Activated T-helper 9 cell treated with anti-CD3 and anti-CD28 coated beads, Interleukin-2, amount 50 U/mL, for 16 hours (primary cell): ENCODE measurements around the gene PDLIM7.

Source experiments
- DNase-seq: peaks from one replicate; pipeline ENCODE4 v3.0.0-alpha.2; 2020; ENCODE audit warnings: low read depth

Gene PDLIM7

GRCh38 chr5:177505075-177505474, 7.7 kb upstream of the PDLIM7 start:
- no peak for DNase-seq

DNA sequence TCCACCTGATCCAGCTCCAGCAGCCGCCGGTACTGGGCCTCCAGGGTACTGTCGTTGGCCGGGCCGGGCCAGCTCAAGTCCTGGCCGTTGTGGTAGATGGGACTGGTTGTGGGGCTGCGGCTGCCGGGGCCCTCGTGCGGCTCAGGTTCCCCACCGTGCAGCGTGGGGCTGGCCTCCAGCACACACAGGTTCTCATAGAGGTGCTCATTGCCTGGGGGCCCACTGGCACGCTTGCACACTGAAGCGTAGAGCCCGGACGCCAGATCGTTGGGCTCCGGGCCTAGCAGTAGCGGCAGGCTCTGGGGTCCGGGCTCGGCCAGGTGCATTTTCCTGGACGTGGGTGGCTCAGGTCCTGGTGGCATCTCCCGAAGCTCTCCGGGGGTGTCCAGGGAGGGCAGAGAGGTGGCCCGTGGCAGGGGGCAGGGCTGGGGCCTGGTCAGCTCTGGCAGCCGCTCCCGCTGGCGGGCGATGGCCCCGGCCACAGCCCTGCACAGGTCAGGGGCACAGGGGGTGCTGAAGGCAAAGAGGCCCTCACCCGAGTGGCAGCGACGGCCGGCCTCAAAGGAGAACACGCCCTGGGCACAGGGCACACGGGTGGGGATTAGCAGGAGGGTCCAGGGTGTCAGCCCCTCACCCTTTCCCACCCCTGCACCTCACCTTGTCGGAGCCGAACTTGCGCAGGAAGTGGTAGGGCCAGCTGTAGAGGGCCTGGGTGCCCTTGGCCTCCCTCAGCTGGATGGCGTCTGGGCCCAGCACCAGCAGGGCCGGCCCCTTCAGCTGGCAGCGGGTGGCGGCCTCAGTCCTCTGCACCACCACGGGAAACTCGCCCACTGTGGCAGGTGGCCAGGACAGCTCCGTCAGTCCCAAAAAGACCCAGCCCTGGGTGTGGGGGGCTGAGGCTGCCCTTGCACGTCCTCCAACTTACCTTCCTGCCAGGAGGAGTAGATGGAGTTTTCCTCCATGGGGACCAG, 7.0 kb upstream of the PDLIM7 start:
- no peak for DNase-seq

DNA sequence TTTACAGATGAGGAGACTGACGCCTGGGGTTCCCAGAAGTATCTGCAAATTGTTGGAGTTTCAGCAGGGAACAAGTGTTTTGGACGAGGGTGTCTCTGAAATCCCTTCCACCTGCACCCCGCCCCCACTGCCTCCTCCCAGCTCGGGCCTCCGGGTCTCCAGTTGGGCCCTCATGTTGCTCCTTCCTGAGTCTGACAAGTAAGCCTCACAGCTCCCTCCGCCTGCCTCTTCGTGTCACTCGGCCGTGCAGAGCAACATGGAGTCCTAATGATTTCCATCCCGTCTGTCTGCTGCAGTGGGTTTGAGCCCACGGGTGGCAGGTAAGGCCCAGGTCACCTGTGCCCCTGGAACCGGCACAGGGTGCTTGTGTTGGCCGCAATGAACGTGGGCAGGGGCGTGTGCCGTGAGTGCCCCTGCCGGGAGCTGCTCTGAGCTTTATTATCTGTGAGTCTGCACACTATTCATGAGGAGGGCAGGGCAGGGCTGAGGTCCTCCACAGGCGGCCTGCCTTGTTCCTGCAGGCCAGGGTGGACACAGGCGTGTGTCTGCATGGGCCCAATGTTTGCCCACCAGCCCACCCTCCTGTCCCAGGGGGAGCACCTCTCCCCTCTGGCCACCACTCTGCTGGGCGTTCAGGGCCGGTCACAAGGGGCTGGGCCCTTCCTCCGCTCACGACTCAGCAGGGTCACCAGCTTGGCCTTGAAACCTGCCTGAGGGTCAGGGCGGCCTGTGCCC, 6.1 kb upstream of the PDLIM7 start:
- DNase-seq, result no peak

- DNase-seq, result no peak
These were observed 5.5 kb upstream of the PDLIM7 start for GRCh38 chr5:177502886-177503285.

DNA sequence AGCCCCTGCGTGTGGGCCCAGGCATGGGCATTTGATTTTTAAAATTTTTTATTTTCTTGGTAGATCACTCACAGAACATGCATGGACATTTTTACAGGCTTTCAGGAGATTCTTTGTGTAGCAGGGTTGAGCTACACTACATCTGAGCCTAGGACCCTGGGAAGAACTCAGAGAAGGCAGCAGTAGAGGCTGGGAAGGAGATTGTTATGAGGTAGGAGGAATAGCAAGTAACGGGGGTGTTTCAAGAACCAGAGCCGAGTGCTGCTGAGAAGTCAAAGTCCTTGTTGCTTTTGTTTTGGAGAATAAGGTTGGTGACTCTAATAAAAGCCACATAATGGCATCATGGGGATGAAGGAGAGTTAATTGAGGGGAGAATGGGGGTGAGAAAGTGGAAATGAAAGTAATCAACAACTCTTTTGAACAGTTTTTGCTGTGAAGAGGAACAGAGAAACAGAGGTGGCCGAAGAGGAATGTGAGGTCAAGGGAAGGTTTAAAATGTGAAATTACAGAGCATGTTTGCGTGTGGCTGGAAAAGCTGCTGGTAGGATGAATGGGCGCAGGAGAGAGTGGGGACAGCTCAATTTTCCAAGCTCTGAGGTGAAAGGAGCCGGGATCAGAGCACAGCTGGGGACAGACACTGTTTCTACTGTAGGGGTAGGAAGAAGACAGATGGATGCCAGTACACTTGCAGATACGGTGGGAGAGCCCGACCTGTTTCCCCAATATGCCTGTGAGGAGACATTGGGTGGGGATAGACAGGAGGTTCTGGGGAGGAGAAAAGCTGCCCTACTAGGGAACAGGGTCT, 4.7 kb upstream of the PDLIM7 start:
- no peak for DNase-seq

GRCh38 chr5:177500685-177501522, 3.5 kb upstream of the PDLIM7 start:
- DNase-seq, result peak; percentile 75

- no peak for DNase-seq
These were observed 2.4 kb upstream of the PDLIM7 start for GRCh38 chr5:177499842-177500241.

GRCh38 chr5:177498013-177498787, 796 bp upstream of the PDLIM7 start:
- no peak for DNase-seq

DNA sequence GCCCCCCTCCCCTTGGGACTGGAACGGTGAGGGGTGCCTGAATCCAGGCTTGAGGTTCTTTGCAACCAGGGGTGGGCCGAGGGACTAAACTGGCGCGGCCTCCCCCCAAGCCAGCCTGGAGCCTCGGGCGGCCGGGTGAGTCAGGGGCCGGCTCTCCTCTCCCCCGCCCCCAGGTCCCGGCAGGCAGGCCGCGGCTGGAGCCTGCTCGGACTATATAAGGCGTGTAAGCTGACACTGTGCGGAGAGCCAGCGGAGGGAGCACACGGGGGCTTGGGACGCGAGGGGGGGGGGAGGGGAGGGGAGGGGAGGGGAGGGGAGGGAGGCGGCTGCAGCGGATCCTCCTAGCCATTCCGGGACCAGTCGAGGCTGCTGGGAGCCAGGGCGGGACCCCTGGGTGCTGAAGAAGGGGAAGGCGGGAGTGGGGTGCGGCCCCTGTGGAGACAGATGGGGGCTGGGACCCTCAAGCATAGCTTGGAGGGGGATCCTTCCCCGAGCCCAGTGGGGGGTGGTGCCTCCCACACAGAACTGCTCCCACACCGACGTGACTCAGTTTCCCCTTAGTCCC, 595 bp downstream of the PDLIM7 start:
- DNase-seq, result no peak

DNA sequence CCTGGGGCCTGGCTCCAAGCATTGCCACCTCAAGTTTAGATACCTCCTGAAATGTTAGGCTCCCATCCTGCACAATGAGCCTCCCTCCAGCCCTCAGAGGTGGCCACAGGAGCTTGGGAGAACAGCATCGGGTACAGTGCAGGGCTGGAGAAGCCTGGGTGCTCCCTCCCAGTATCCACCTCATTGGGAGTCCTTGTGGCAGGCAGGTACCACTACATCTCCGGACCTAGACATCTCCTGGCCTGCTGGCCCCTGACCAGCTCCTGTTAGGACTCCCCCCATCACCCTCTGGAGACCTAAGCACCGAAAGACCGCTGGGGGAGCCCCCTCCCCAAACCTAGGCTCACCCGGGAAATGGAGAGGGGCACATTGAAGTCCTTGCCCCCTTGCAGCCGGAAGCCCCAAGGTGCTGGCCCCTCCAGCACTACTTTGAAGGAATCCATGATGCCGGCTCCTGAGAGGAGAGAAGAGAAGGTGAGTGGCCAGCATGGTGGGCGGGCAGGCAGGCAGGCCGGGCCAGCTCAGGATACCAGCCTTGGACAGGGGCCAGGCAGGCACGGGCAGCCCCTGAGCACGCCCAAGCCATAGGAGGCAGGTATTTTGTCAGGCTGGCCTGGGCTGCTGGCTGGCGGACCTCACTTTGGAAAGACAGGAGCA, 1.2 kb downstream of the PDLIM7 start:
- no peak for DNase-seq

DNA sequence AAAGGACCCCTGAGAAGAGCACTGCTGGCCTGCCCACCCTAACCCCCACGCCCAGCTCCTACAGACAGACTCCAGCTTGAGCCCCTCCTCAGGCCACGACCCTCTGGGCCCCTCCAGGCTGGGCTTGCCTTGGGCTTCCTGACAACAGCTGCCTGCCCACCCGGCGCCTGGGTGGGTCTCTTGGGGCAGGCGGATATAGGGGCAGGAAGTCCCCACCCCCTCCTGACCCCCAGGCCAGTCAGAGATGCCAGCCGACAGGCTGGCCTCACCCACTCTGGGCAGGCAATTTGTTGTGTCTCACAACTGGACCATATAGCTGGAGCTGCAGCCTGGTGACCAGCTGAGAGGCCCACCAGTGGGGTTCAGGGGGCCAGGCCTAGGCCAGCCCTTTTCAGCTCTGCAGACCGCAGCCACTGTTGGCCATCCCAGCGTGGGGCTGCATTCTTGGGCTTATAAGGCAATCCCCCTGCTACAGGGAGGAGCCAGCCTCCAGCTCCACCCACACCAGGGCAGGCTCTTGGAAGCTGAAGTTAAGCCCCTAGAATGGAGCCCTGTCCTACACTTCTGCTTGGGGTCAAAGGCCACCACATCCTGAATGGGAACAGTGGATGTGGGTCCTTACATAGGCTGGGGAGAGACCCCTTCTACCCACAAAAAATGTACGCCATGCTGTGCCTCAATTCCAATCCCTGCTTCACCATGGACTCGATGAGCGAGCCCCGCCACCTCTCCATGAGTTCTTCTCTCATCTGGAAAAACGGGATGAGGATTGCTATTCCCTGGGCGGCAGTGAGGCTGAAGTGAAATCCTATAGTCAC, 2.0 kb downstream of the PDLIM7 start:
- no peak for DNase-seq

DNA sequence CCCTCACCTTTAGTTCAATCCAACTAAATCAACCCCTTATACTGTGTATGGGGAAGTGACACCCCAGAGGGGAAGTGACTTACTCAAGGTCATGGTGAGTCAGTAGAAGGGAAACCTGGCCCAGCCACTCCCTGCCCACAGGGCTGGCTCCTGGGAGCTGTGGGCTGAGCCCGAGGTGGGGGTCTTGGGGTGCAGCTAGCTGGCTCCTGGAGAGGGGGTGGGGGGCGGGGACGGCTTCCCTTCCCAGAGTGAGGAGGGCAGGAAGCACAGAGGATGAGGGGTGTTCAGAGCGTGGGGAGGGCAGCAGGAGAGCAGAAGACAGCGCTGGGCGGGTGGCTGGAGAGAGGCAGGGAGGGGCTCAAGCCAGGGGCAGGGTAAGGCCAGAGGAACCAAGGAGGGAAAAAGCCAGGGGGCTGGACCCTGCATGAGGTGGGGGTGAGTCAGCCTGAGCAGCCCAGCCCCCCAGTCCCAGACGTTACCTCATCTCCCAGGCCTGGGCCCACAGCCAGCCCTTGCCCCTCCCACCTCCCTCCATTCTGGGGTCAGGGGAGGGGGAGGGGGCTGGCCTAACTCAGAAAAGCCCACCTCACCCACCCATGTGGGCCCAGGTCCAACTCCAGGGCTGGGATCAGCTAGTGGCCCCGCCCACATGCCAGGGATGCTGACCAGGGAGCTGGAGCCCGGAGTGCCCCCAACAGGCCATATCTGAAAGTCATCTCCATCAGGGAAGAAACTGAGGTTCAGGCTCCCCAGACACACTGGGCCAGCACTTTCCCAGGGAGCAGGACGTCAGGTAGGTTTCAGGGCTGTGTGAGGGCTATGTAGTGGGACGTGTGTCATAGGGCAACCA, 2.8 kb downstream of the PDLIM7 start:
- DNase-seq, result no peak

- DNase-seq, result no peak
These were observed 3.5 kb downstream of the PDLIM7 start for GRCh38 chr5:177493795-177494345.

DNA sequence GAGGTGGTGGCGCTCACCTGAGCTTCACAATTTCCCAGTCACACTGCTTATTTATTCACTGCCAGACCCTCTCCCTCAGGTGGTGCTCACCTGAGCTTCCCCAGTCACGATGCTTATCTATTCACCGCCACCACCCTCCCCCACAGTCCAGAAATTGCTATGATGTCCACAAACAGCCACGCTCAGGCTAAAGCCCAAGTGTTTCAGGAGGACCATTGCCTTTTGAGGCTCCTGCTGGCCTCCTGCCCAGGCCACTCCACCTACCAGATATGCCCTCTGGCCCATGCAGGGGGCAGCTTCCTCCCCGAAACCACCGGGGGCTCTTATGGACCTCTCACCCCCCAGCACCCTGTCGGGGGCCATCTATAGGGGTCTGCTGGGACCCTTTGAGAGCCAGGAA, 4.6 kb downstream of the PDLIM7 start:
- no peak for DNase-seq

- no peak for DNase-seq
These were observed 5.2 kb downstream of the PDLIM7 start for GRCh38 chr5:177491983-177492746.

DNA sequence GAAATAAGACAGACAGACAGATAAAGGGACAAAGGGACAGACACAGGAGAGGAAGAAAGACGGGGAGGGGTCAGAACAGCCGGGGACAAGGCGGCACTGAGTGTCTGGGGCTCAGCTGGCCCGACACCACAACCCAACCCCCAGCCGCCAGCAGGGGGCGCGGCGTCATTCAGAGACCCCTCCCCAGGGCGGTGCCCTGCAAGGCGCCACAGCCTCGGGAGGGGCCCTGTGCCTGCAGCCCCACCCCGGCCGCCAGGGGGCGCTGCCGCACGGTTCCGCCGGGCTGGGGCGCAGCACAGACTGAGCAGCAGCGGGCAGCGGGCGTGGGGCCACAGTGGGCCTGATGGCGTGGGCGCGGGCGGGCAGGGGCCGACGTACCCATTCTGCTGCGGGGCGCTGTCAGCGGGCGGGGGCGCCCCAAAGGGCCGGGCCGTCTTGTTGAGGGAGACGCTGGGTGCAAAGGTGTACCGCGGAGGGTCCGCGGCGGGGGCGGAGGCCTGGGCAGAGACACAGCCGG, 5.9 kb downstream of the PDLIM7 start:
- no peak for DNase-seq

DNA sequence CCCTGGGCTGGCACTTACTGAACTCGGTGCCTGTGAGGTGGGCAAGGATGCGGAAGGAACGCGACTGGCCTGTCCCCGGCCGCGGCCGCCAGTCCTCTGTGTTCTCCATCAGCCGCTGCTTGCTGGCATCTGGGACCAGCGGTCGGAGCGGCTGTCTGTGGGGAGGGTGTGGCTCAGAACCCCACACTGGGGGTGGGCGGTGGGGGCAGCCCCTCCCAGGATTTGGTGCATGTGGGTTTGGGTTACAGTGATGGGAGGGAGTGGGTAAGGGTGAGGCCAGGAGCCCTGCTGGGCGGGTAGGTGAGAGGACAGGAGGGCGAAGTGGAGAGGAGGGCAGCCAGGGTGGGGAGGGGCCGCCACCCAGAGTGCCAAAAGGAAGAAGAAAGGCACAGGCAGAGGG, 6.4 kb downstream of the PDLIM7 start:
- no peak for DNase-seq
